WTC11 (cell line): Measurements from ENCODE around the gene CLK1.

ENCODE experiments used
- CREB1 ChIP-seq: sonication (generic); formaldehyde crosslinking; IDR thresholded peaks from 2 replicates; pipeline ENCODE4 v1.8.0; 2023; ENCODE audit warnings: mild to moderate bottlenecking, missing genetic modification reagents
- CTCF ChIP-seq: fragments of 200-600 bp; IDR thresholded peaks from 2 replicates; pipeline ENCODE4 v1.8.0; 2022; ENCODE audit warnings: antibody characterized with exemption
- FOXJ3 ChIP-seq: sonication (generic); formaldehyde crosslinking; IDR thresholded peaks from 2 replicates; pipeline ENCODE4 v1.9.0; 2021; ENCODE audit warnings: missing genetic modification reagents, mild to moderate bottlenecking, borderline replicate concordance
- IRF2 ChIP-seq: sonication (generic); formaldehyde crosslinking; IDR thresholded peaks from 2 replicates; pipeline ENCODE4 v1.8.0; 2022; ENCODE audit warnings: low read depth, missing genetic modification reagents, borderline replicate concordance
- MAX ChIP-seq: sonication (generic); formaldehyde crosslinking; IDR thresholded peaks from 2 replicates; pipeline ENCODE4 v1.8.0; 2022; ENCODE audit warnings: mild to moderate bottlenecking, missing genetic modification reagents
- NR2C2 ChIP-seq: sonication (generic); formaldehyde crosslinking; IDR thresholded peaks from 2 replicates; pipeline ENCODE4 v1.8.0; 2022; ENCODE audit warnings: mild to moderate bottlenecking, missing genetic modification reagents
- NR3C1 ChIP-seq: sonication (generic); formaldehyde crosslinking; conservative IDR thresholded peaks from 2 replicates; pipeline ENCODE4 v1.8.1; 2023; ENCODE audit warnings: low read depth, mild to moderate bottlenecking, missing genetic modification reagents
- SP1 ChIP-seq: sonication (generic); formaldehyde crosslinking; conservative IDR thresholded peaks from 2 replicates; pipeline ENCODE4 v1.8.1; 2022; ENCODE audit warnings: missing genetic modification reagents
- ZBTB21 ChIP-seq: sonication (generic); formaldehyde crosslinking; IDR thresholded peaks from 2 replicates; pipeline ENCODE4 v1.8.1; 2023; ENCODE audit warnings: mild to moderate bottlenecking, missing genetic modification reagents, borderline replicate concordance
- ZNF138 ChIP-seq: sonication (generic); formaldehyde crosslinking; conservative IDR thresholded peaks from 2 replicates; pipeline ENCODE4 v1.8.1; 2022; ENCODE audit warnings: mild to moderate bottlenecking, moderate library complexity, missing genetic modification reagents
- ZNF263 ChIP-seq: sonication (generic); formaldehyde crosslinking; IDR thresholded peaks from 2 replicates; pipeline ENCODE4 v1.8.1; 2022; ENCODE audit warnings: low read depth, mild to moderate bottlenecking, moderate library complexity, missing genetic modification reagents
- ZNF317 ChIP-seq: sonication (generic); formaldehyde crosslinking; IDR thresholded peaks from 2 replicates; pipeline ENCODE4 v1.8.1; 2023; ENCODE audit warnings: low read depth, mild to moderate bottlenecking, moderate library complexity, missing genetic modification reagents, borderline replicate concordance
- ZSCAN18 ChIP-seq: fragments of 250-450 bp; sonication (Bioruptor Pico); IDR thresholded peaks from 2 replicates; pipeline ENCODE4 v2.1.2; 2022; ENCODE audit warnings: mild to moderate bottlenecking, moderate library complexity

GRCh38 chr2:200899482-200899881 lies 35.0 kb upstream of the CLK1 start:
- no peak for TF ChIP-seq CTCF
- no peak for TF ChIP-seq SP1
- TF ChIP-seq NR3C1, result no peak
- no peak for TF ChIP-seq ZNF263 (CRISPR knock-in tag)
- no peak for TF ChIP-seq MAX (CRISPR knock-in tag)
- TF ChIP-seq ZNF317, result no peak
- TF ChIP-seq ZBTB21, result no peak
- TF ChIP-seq ZNF138 (CRISPR knock-in tag), result no peak
- no peak for TF ChIP-seq NR2C2
- TF ChIP-seq FOXJ3, result no peak
- no peak for TF ChIP-seq CREB1
- no peak for TF ChIP-seq ZSCAN18 (CRISPR knock-in tag)
- no peak for TF ChIP-seq IRF2 (CRISPR knock-in tag)
